NCI-H460 (cell line): ENCODE data around the gene NKIRAS1. TPM values are rescaled to one million over a fixed set of nuclear protein-coding genes. Genes with fewer than 3 reads are reported as not detected.
A peak's percentile ranks its signal among the peaks of the same experiment; 100 is the strongest.
"Not testable (repeated sequence)": the region's sequence is repeated elsewhere in the genome, so short reads cannot be mapped to it uniquely, and the experiment has no call there.

ENCODE experiments used
- DNase-seq: peaks from one replicate; pipeline ENCODE4 v3.0.0-alpha.2; 2016; ENCODE audit warnings: low read depth; ENCODE audit errors: extremely low read depth
- total RNA-seq: library from RNA; depleted of rRNA; stranded (reverse); fragments of >200 nt; shearing (Covaris generic); gene quantifications from 2 replicates; pipeline ENCODE4 v1.2.3, GENCODE V29; 2014

Gene NKIRAS1
- total RNA-seq, 1 experiment from 2014 or later, result 12.6 TPM

GRCh38 chr3:23911397-23911796 is 5.4 kb downstream of the NKIRAS1 start:
- DNase-seq, result no peak

- DNase-seq, result no peak
These were observed 7.4 kb downstream of the NKIRAS1 start for GRCh38 chr3:23909341-23909740.

GRCh38 chr3:23904545-23904944 is 12.2 kb downstream of the NKIRAS1 start:
- DNase-seq, result no peak

- no peak for DNase-seq
These were observed 16.0 kb downstream of the NKIRAS1 start for GRCh38 chr3:23900744-23901143.

- DNase-seq, result no peak
These were observed 21.6 kb downstream of the NKIRAS1 start for GRCh38 chr3:23895181-23895580.

GRCh38 chr3:23894254-23895061 is 22.3 kb downstream of the NKIRAS1 start:
- no peak for DNase-seq

- no peak for DNase-seq
These were observed 26.8 kb downstream of the NKIRAS1 start for GRCh38 chr3:23889950-23890349.

- DNase-seq, result no peak
These were observed 27.4 kb downstream of the NKIRAS1 start for GRCh38 chr3:23889386-23889785.

- peak; percentile 15 for DNase-seq
These were observed 28.1 kb downstream of the NKIRAS1 start for GRCh38 chr3:23888617-23889228.

- no peak for DNase-seq
These were observed 30.5 kb downstream of the NKIRAS1 start for GRCh38 chr3:23886311-23886710.

GRCh38 chr3:23885210-23885609 is 31.6 kb downstream of the NKIRAS1 start:
- DNase-seq, result no peak

GRCh38 chr3:23884481-23884880 is 32.3 kb downstream of the NKIRAS1 start:
- no peak for DNase-seq

- no peak for DNase-seq
These were observed 34.3 kb downstream of the NKIRAS1 start for GRCh38 chr3:23882487-23882918.

GRCh38 chr3:23881993-23882392 is 34.8 kb downstream of the NKIRAS1 start:
- DNase-seq, result not testable (repeated sequence)

- DNase-seq, result no peak
These were observed 36.0 kb downstream of the NKIRAS1 start for GRCh38 chr3:23880703-23881339.

- no peak for DNase-seq
These were observed 37.3 kb downstream of the NKIRAS1 start for GRCh38 chr3:23879485-23879884.

- peak; percentile 15 for DNase-seq
These were observed 39.3 kb downstream of the NKIRAS1 start for GRCh38 chr3:23877329-23877980.

GRCh38 chr3:23876923-23877322 is 39.9 kb downstream of the NKIRAS1 start:
- no peak for DNase-seq

GRCh38 chr3:23875113-23875725 is 41.6 kb downstream of the NKIRAS1 start:
- DNase-seq, result no peak

- DNase-seq, result no peak
These were observed 42.3 kb downstream of the NKIRAS1 start for GRCh38 chr3:23874359-23875112.
